Erythroblast (primary cell): ENCODE results near the gene CFAP73.

Experiments used
- DNase-seq, 2 experiments: peaks; one replicate each; lab custom pipeline; 2025; lab: John Stamatoyannopoulos, UW
- GATA1 ChIP-seq: IDR thresholded peaks from 2 replicates; pipeline ENCODE4 v1.6.1; 2011; ENCODE audit warnings: low read depth, mild to moderate bottlenecking, control low read depth, low read length, moderate library complexity
- POLR2A ChIP-seq: IDR thresholded peaks from 2 replicates; pipeline ENCODE4 v1.6.1; 2011; ENCODE audit warnings: mild to moderate bottlenecking, low read length

The CFAP73 gene

GRCh38 chr12:113207613-113208040 lies 58.1 kb downstream of the CFAP73 start:
- no peak for DNase-seq
- TF ChIP-seq POLR2A: no peak
- TF ChIP-seq GATA1: no peak

- DNase-seq: peak in 1 of 2 experiments; percentile 28
- no peak for TF ChIP-seq POLR2A
- no peak for TF ChIP-seq GATA1
These were observed 58.8 kb downstream of the CFAP73 start for GRCh38 chr12:113208041-113208934.
